H1 (cell line): ENCODE measurements around the gene DUOX1. TPM values are rescaled to one million over a fixed set of nuclear protein-coding genes. Genes with fewer than 3 reads are reported as not detected.

Source experiments
- BRCA1 ChIP-seq: IDR thresholded peaks from 2 replicates; pipeline ENCODE4 v1.6.1; 2012; ENCODE audit warnings: low read depth, low read length, improper control_type of control experiment
- NANOG ChIP-seq: IDR thresholded peaks from 2 replicates; pipeline ENCODE4 v1.6.1; 2011; ENCODE audit warnings: low read length, low read depth, mild to moderate bottlenecking, inconsistent platforms; ENCODE audit not compliant: insufficient read depth, poor library complexity, severe bottlenecking
- NRF1 ChIP-seq: IDR thresholded peaks from 2 replicates; pipeline ENCODE4 v1.6.1; 2011; ENCODE audit warnings: mild to moderate bottlenecking, low read depth, low read length, improper control_type of control experiment
- RNF2 ChIP-seq: fragments of 200-900, 300-1000 bp; sonication (generic); IDR thresholded peaks from 2 replicates; pipeline ENCODE4 v1.7.1; 2016; ENCODE audit warnings: borderline replicate concordance, low read depth, mild to moderate bottlenecking, antibody characterized with exemption, low read length; ENCODE audit not compliant: poor library complexity, severe bottlenecking; ENCODE audit errors: missing control alignments
- SAP30 ChIP-seq: fragments of 300-600 bp; sonication (generic); IDR thresholded peaks from 2 replicates; pipeline ENCODE4 v1.7.1; 2012; ENCODE audit warnings: low read length, moderate library complexity, mild to moderate bottlenecking, inconsistent platforms; ENCODE audit not compliant: insufficient read depth, insufficient replicate concordance
- polyA plus RNA-seq, 7 experiments: library from polyadenylated mRNA; depleted of rRNA in 3 of 7; stranded (reverse) in 5 of 7; unstranded in 2 of 7; fragments of >200 nt in 5 of 7; fragments of 200-250 nt in 2 of 7; gene quantifications; 1 replicate in 5 of 7; 2 replicates in 1 of 7; 4 replicates in 1 of 7; pipeline versions ENCODE4 v1.2.1 to v1.2.3, GENCODE V29; 2011 to 2013; ENCODE audit warnings: missing spikeins in 2 of 7, mixed read lengths in 2 of 7
- total RNA-seq: library from RNA; stranded (reverse); fragmentation: NEBNext Ultra II Directional; extraction: Animal tissue kit (Norgen Biotek cat#: 25700); gene quantifications from 2 replicates; pipeline ENCODE4 v1.2.1, GENCODE V29; 2021

Gene DUOX1
- total and polyA plus RNA-seq, 2 of the 8 experiments (the other 6 are each of a cell fraction or from before 2014, with no cell fraction given), result 0.84 to 1.4 TPM

DNA sequence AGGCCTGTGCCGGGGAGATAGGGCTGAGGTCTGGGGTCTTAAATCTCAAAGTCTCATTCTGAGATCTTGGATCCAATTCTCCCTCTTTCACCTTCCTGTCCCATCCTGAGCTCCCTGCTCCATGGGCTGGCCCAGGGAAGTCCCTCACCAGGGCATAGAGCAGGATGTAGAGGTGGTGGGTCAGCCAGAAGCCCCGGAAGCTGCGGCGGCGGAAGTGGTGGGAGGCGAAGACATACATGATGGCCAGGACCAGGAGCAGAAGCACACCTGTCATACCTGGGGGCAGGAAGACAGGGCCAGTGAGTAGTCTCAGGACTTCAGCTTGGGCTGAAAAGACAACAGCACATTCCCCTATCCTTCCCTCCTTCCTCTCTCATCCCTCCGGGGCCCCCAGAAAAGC, 32.3 kb upstream of the DUOX1 start (continued):
- TF ChIP-seq BRCA1 (no peak), NANOG (no peak), NRF1 (no peak), RNF2 (no peak), SAP30 (no peak)
